ENCODE measurements around the gene GEMIN7. TPM values are rescaled to one million over a fixed set of nuclear protein-coding genes. Genes with fewer than 3 reads are reported as not detected.

GEMIN7 gene
- total RNA-seq, 4 donors from 2014 or later: 3.0 to 21.1 (median 15.9) TPM

DNA sequence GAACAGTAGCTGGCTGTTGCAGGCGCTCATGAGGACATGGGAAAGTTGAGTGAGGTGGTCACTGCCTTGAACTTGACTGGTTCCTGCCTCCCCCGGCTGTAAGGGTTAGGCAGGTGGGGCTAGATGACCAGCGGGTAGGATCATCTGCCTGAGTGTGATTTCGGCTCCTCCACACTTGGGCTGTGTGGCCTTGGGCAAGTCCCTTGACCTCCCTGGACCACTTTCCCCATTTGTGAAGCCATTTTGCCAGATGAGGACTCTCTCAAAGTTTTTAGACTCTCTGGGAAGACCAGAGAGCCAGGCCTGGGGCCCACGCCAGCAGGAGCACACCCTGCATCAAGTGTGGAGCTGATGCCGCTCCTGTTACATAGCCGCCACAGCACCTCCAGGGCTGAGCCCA lies 23.4 kb downstream of the GEMIN7 start:
- TF ChIP-seq POLR2A (IDR thresholded peaks at IDR 0.05): no peak
- TF ChIP-seq, protein P1, sequence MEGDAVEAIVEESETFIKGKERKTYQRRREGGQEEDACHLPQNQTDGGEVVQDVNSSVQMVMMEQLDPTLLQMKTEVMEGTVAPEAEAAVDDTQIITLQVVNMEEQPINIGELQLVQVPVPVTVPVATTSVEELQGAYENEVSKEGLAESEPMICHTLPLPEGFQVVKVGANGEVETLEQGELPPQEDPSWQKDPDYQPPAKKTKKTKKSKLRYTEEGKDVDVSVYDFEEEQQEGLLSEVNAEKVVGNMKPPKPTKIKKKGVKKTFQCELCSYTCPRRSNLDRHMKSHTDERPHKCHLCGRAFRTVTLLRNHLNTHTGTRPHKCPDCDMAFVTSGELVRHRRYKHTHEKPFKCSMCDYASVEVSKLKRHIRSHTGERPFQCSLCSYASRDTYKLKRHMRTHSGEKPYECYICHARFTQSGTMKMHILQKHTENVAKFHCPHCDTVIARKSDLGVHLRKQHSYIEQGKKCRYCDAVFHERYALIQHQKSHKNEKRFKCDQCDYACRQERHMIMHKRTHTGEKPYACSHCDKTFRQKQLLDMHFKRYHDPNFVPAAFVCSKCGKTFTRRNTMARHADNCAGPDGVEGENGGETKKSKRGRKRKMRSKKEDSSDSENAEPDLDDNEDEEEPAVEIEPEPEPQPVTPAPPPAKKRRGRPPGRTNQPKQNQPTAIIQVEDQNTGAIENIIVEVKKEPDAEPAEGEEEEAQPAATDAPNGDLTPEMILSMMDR (IDR thresholded peaks at IDR 0.05): no peak
- no peak for TF ChIP-seq EP300 (IDR thresholded peaks at IDR 0.05; ENCODE audit: low read depth)
- no peak for TF ChIP-seq POLR2AphosphoS5 (IDR thresholded peaks at IDR 0.05)
- no peak overlapping the region for H3K4me3 ChIP-seq
- no peaks in the 10 kb centered on the region for H3K36me3 ChIP-seq
- 95% methylated on average over 7 of the region's 7 CpGs; no CpG with 5 or more reads in 1 of the 2 donors for WGBS, 2 donors (ENCODE audit: low coverage in 1 of 2)
- in situ Hi-C loops (cut with MboI; ENCODE audit: low pct_ligation_motif_present in 1 of 4, low pct_unique_long_range_greater_than_20kb in 1 of 4, low sequenced_read_pairs in 3 of 4) (no loop called here), intact Hi-C loops (cut with DNase I; ENCODE audit: low total_unique reads) (loop anchor here (10.0 kb wide), 1 partner anchor 242 kb away; the partner anchor contains the start of gene KLC3)
- peaks cover 11 to 58% (median 35%) of the 10 kb centered on the region in 4 donors for H3K4me1 ChIP-seq
- H3K27ac ChIP-seq: peak overlapping the region in 1 of 4 donors; percentile 31
- no peak for DNase-seq
- no peaks in the 10 kb centered on the region for H3K9me3 ChIP-seq
- no peaks in the 10 kb centered on the region for H3K27me3 ChIP-seq

DNA sequence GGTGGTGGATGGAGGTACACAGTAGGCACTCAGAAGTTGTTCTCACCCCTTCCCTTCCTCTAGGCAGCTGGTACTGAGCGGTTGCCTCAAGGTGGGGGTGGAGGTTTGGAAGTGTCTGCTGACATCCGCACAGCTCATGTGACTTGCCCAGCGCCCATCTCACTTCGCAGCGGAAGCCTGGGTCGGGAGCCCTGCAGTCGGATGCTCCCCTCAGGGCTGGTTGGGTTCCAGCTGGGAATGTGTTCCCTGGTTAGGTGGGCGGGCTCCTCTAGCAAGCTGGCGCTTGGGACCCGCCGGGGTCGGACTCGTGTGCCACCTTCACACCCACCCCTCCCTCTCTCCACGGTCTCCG lies 24.1 kb downstream of the GEMIN7 start:
- no peaks in the 10 kb centered on the region for H3K36me3 ChIP-seq
- intact Hi-C loops (cut with DNase I; ENCODE audit: low total_unique reads): loop anchor here (10.0 kb wide), 1 partner anchor 242 kb away; the partner anchor contains the start of gene KLC3
- in situ Hi-C loops (cut with MboI; ENCODE audit: low pct_ligation_motif_present in 1 of 4, low pct_unique_long_range_greater_than_20kb in 1 of 4, low sequenced_read_pairs in 3 of 4): no loop called here
- DNase-seq: no peak
- H3K4me1 ChIP-seq: peaks cover 5 to 51% (median 32%) of the 10 kb centered on the region in 4 donors
- 42 to 60% methylated on average over 4 to 15 of the region's 15 CpGs for WGBS, 2 donors (ENCODE audit: low coverage in 1 of 2)
- peak overlapping the region in 3 of 4 donors; percentile 0 to 31 (median 7) for H3K27ac ChIP-seq
- no peaks in the 10 kb centered on the region for H3K27me3 ChIP-seq
- TF ChIP-seq, protein P1 (IDR thresholded peaks at IDR 0.05): no peak
- TF ChIP-seq POLR2AphosphoS5 (IDR thresholded peaks at IDR 0.05) (no peak), EP300 (IDR thresholded peaks at IDR 0.05; ENCODE audit: low read depth) (no peak), POLR2A (IDR thresholded peaks at IDR 0.05) (no peak)
- no peak overlapping the region for H3K4me3 ChIP-seq
- no peaks in the 10 kb centered on the region for H3K9me3 ChIP-seq

DNA sequence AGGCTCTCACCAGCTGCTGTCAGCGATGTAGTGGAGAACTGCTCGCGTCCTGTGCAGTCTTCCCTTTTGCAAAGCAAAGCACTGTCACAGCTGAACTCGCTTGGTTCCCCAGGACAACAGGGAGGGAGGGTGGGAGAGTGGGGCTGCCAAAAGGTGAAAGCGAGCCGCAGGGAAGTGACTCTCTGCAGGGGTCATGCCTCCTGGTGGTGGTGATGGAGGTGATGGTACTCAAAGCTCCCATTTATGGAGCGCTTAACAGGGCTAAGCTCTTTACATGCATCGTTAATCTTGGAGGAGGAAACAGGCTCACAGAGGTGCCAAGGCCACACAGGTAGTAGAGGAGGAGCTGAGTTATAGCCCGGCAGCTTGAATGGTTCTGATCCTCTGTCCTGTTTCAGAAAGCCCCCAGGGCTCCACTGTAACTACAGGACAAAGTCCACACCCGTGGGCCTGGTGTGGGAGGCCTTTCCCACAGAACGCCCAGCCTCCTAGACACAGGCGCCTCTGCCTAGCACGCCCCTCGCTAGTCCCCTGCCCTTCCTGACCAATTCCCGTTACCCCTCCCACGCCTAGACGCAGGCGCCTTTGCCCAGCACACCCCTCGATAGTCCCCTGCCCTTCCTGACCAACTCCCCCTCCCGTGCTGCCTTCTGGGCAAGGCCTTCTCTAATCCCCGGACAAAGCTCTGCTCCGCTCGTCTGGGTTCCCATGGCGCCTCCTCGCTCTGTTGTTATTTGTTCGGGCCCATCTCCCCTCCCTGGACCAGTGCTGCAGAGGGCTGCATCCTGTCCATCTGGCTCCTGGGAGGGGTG lies 24.7 kb downstream of the GEMIN7 start:
- peaks cover 5 to 45% (median 29%) of the 10 kb centered on the region in 4 donors for H3K4me1 ChIP-seq

More for the DNA sequence above, 24.7 kb downstream of the GEMIN7 start:
- H3K27ac ChIP-seq: peak overlapping the region in 3 of 4 donors; percentile 0 to 31 (median 7)
- TF ChIP-seq, protein P1 (IDR thresholded peaks at IDR 0.05): no peak
- TF ChIP-seq POLR2A (IDR thresholded peaks at IDR 0.05) (no peak), POLR2AphosphoS5 (IDR thresholded peaks at IDR 0.05) (no peak), EP300 (IDR thresholded peaks at IDR 0.05; ENCODE audit: low read depth) (no peak)
- H3K27me3 ChIP-seq: no peaks in the 10 kb centered on the region
- intact Hi-C loops (cut with DNase I; ENCODE audit: low total_unique reads) (loop anchor here (10.0 kb wide), 1 partner anchor 241 kb away; the partner anchor contains the start of gene KLC3), in situ Hi-C loops (cut with MboI; ENCODE audit: low pct_ligation_motif_present in 1 of 4, low pct_unique_long_range_greater_than_20kb in 1 of 4, low sequenced_read_pairs in 3 of 4) (no loop called here)
- H3K4me3 ChIP-seq: no peak overlapping the region
- H3K9me3 ChIP-seq: no peaks in the 10 kb centered on the region
- WGBS, 2 donors (ENCODE audit: low coverage in 1 of 2): 11 to 40% methylated on average over 5 to 26 of the region's 26 CpGs
- H3K36me3 ChIP-seq: no peaks in the 10 kb centered on the region
- DNase-seq: no peak

Data from transverse colon (tissue), 4 donors.